Measurements from ENCODE around the gene RMRP. TPM values are rescaled to one million over a fixed set of nuclear protein-coding genes. Genes with fewer than 3 reads are reported as not detected.

Gene RMRP
- total RNA-seq, 2 donors from 2014 or later, result 17,917 to 26,785 TPM

- intact Hi-C loops (cut with DNase I), result no loop called here
- TF ChIP-seq CTCF (IDR thresholded peaks at IDR 0.05), result no peak
- no peaks in the 10 kb centered on the region for H3K9me3 ChIP-seq
- no peaks in the 10 kb centered on the region for H3K36me3 ChIP-seq
- no peak overlapping the region for H3K27ac ChIP-seq
- no peaks in the 10 kb centered on the region for H3K27me3 ChIP-seq
- no peak overlapping the region for H3K9ac ChIP-seq (ENCODE audit: low read depth in 2 of 2, low read length in 2 of 2)
- DNase-seq, result no peak
- no peaks in the 10 kb centered on the region for H3K4me1 ChIP-seq
- no peak overlapping the region for H3K4me3 ChIP-seq
Measured at GRCh38 chr9:35619800-35620158, 38.0 kb downstream of the RMRP start.

- intact Hi-C loops (cut with DNase I), result no loop called here
- no peak for DNase-seq
Measured at GRCh38 chr9:35618854-35619799, 38.7 kb downstream of the RMRP start.

DNA sequence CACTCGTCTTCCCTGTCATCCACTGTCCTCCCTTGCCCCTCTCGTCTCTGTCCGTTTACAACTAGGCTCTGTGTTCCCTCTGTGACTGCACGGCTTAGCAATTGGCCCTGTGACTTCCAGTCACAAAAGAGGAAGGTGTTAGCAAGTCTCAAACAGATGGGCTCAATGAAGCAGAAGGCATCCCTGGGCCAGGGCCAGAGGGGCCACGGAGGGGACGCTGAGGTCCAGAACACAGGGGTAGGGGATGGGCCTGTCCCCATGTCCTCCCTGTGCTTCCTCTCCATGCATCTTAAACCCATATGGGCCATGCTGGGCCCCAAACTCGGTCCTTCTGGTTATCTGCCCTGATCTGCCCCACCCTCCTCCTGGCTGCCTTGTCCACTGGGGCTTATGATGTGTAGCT, 39.5 kb downstream of the RMRP start, which contains the start of gene CD72:
Gene CD72, minus strand, starts transcription at position 89 of the 403 bp plus-strand sequence. CDS start 110 bp downstream, outside the sequence.
- DNase-seq, result no peak
- H3K4me1 ChIP-seq, result no peaks in the 10 kb centered on the region
- peak within 1 kb of the TSS; percentile 17 for H3K4me3 ChIP-seq
- intact Hi-C loops (cut with DNase I), result no loop called here
- TF ChIP-seq CTCF (IDR thresholded peaks at IDR 0.05), result no peak
- peak within 1 kb of the TSS; percentile 16 to 72 for H3K9ac ChIP-seq (ENCODE audit: low read depth in 2 of 2, low read length in 2 of 2)
- no peaks in the 10 kb centered on the region for H3K9me3 ChIP-seq
- no peaks in the 10 kb centered on the region for H3K27me3 ChIP-seq
- no peaks in the 10 kb centered on the region for H3K36me3 ChIP-seq
- no peak within 1 kb of the TSS for H3K27ac ChIP-seq

More at GRCh38 chr9:35618854-35619799, 38.7 kb downstream of the RMRP start:
- Histone ChIP-seq H3K4me1 (no peaks in the 10 kb centered on the region), H3K4me3 (no peak overlapping the region), H3K9me3 (no peaks in the 10 kb centered on the region), H3K27ac (no peak overlapping the region), H3K27me3 (no peaks in the 10 kb centered on the region), H3K9ac (ENCODE audit: low read depth in 2 of 2, low read length in 2 of 2) (no peak overlapping the region), H3K36me3 (no peaks in the 10 kb centered on the region)
- TF ChIP-seq CTCF (IDR thresholded peaks at IDR 0.05), result no peak

- H3K4me1 ChIP-seq, result no peaks in the 10 kb centered on the region
- intact Hi-C loops (cut with DNase I), result no loop called here
- peak overlapping the region; percentile 17 for H3K4me3 ChIP-seq
- no peaks in the 10 kb centered on the region for H3K27me3 ChIP-seq
- H3K9ac ChIP-seq (ENCODE audit: low read depth in 2 of 2, low read length in 2 of 2), result peak overlapping the region; percentile 16 to 72
- no peaks in the 10 kb centered on the region for H3K9me3 ChIP-seq
- no peaks in the 10 kb centered on the region for H3K36me3 ChIP-seq
- no peak for DNase-seq
- no peak for TF ChIP-seq CTCF (IDR thresholded peaks at IDR 0.05)
- no peak overlapping the region for H3K27ac ChIP-seq
Measured at GRCh38 chr9:35617548-35617947, 40.3 kb downstream of the RMRP start.

- H3K27ac ChIP-seq, result no peak overlapping the region
- peak overlapping the region; percentile 16 to 72 for H3K9ac ChIP-seq (ENCODE audit: low read depth in 2 of 2, low read length in 2 of 2)
- DNase-seq, result peak; percentile 70
- no peak for TF ChIP-seq CTCF (IDR thresholded peaks at IDR 0.05)
- H3K36me3 ChIP-seq, result no peaks in the 10 kb centered on the region
- H3K4me1 ChIP-seq, result no peaks in the 10 kb centered on the region
- H3K4me3 ChIP-seq, result peak overlapping the region; percentile 17
- intact Hi-C loops (cut with DNase I), result no loop called here
- H3K27me3 ChIP-seq, result no peaks in the 10 kb centered on the region
- H3K9me3 ChIP-seq, result no peaks in the 10 kb centered on the region
Measured at GRCh38 chr9:35616681-35617459, 40.9 kb downstream of the RMRP start.
